GM21367 (cell line): Measurements from ENCODE around the gene ITSN1.

ENCODE experiments used
- ATAC-seq: cut with Tn5 transposase; IDR thresholded peaks from one replicate; pipeline ENCODE4 v1.9.1; 2021; ENCODE audit not compliant: unreplicated experiment

The ITSN1 gene

GRCh38 chr21:33802481-33802880 is 160.2 kb downstream of the ITSN1 start:
- ATAC-seq = no peak

GRCh38 chr21:33808715-33809367 is 166.5 kb downstream of the ITSN1 start:
- no peak for ATAC-seq

GRCh38 chr21:33810766-33811165 is 168.5 kb downstream of the ITSN1 start:
- ATAC-seq = no peak

- no peak for ATAC-seq
These were observed 169.1 kb downstream of the ITSN1 start for GRCh38 chr21:33811167-33812010.

GRCh38 chr21:33813832-33814365 is 171.6 kb downstream of the ITSN1 start:
- no peak for ATAC-seq

GRCh38 chr21:33815143-33815707 is 172.9 kb downstream of the ITSN1 start:
- no peak for ATAC-seq

GRCh38 chr21:33816174-33816573 is 173.9 kb downstream of the ITSN1 start:
- no peak for ATAC-seq

- no peak for ATAC-seq
These were observed 174.8 kb downstream of the ITSN1 start for GRCh38 chr21:33817138-33817537.

- no peak for ATAC-seq
These were observed 175.6 kb downstream of the ITSN1 start for GRCh38 chr21:33817663-33818451.

- ATAC-seq = no peak
These were observed 178.0 kb downstream of the ITSN1 start for GRCh38 chr21:33820230-33820770.

GRCh38 chr21:33820798-33821197 is 178.5 kb downstream of the ITSN1 start:
- no peak for ATAC-seq

GRCh38 chr21:33821503-33822322 is 179.4 kb downstream of the ITSN1 start:
- no peak for ATAC-seq

- no peak for ATAC-seq
These were observed 182.0 kb downstream of the ITSN1 start for GRCh38 chr21:33824156-33824941.

GRCh38 chr21:33825419-33825818 is 183.1 kb downstream of the ITSN1 start:
- no peak for ATAC-seq

GRCh38 chr21:33825915-33826314 is 183.6 kb downstream of the ITSN1 start:
- no peak for ATAC-seq

GRCh38 chr21:33828083-33828482 is 185.8 kb downstream of the ITSN1 start:
- no peak for ATAC-seq

GRCh38 chr21:33828577-33828976 is 186.3 kb downstream of the ITSN1 start:
- no peak for ATAC-seq

- no peak for ATAC-seq
These were observed 187.5 kb downstream of the ITSN1 start for GRCh38 chr21:33829844-33830243.
